Measurements from ENCODE around the gene KCNJ18. TPM values are rescaled to one million over a fixed set of nuclear protein-coding genes. Genes with fewer than 3 reads are reported as not detected.
"Not testable (repeated sequence)": the region's sequence is repeated elsewhere in the genome, so short reads cannot be mapped to it uniquely, and the experiment has no call there.

KCNJ18 gene
- total and polyA plus RNA-seq, 4 donors = not detected

- not testable (repeated sequence) for H3K9me3 ChIP-seq (ENCODE audit: control insufficient read depth in 4 of 4, insufficient read depth in 3 of 4, low read length in 3 of 4); H3K4me1 ChIP-seq (ENCODE audit: control insufficient read depth in 5 of 5, insufficient read depth in 5 of 5, low read length in 5 of 5); H3K27ac ChIP-seq (ENCODE audit: low read depth in 1 of 2, low read length in 1 of 2); H3K4me3 ChIP-seq; ATAC-seq (ENCODE audit: insufficient read depth, low FRiP score); DNase-seq; H3K9ac ChIP-seq (ENCODE audit: insufficient read depth in 1 of 2, low read length in 2 of 2); H3K27me3 ChIP-seq (ENCODE audit: control insufficient read depth in 3 of 3, insufficient read depth in 3 of 3, low read length in 2 of 3); H3K36me3 ChIP-seq (ENCODE audit: control insufficient read depth in 4 of 4, insufficient read depth in 4 of 4, low read length in 4 of 4)
- 65 to 71% methylated on average over 6 of the region's 6 CpGs for WGBS, 2 donors
These were observed 1.1 kb downstream of the KCNJ18 start for GRCh38 chr17:21693391-21693796.

- not testable (repeated sequence) for H3K27me3 ChIP-seq (ENCODE audit: control insufficient read depth in 3 of 3, insufficient read depth in 3 of 3, low read length in 2 of 3); H3K4me3 ChIP-seq; H3K9me3 ChIP-seq (ENCODE audit: control insufficient read depth in 4 of 4, insufficient read depth in 3 of 4, low read length in 3 of 4); ATAC-seq (ENCODE audit: insufficient read depth, low FRiP score); H3K36me3 ChIP-seq (ENCODE audit: control insufficient read depth in 4 of 4, insufficient read depth in 4 of 4, low read length in 4 of 4); H3K27ac ChIP-seq (ENCODE audit: low read depth in 1 of 2, low read length in 1 of 2); H3K4me1 ChIP-seq (ENCODE audit: control insufficient read depth in 5 of 5, insufficient read depth in 5 of 5, low read length in 5 of 5); H3K9ac ChIP-seq (ENCODE audit: insufficient read depth in 1 of 2, low read length in 2 of 2); DNase-seq
- 74 to 88% methylated on average over 3 of the region's 4 CpGs for WGBS, 2 donors
These were observed 1.6 kb downstream of the KCNJ18 start for GRCh38 chr17:21693937-21694336.

DNA sequence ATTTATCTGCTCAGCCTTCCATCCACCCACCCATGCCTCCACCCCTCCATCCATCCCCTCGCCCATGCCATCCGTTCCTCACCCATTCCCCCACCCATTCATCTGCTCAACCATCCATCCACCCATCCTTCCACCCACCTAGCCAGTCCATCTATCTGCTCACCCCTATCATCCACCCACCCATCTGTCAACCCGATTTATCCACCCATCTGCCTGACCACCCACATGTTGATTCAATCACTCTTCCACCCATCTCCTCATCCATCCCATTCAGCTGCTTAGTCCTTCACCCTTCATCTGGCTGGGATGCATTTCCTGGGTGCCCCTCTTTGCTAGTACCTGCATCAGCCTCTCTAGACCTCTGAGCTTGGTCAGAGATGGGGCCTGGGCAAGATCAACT is 3.9 kb downstream of the KCNJ18 start:
- not testable (repeated sequence) for H3K36me3 ChIP-seq (ENCODE audit: control insufficient read depth in 4 of 4, insufficient read depth in 4 of 4, low read length in 4 of 4); DNase-seq; ATAC-seq (ENCODE audit: insufficient read depth, low FRiP score); H3K9ac ChIP-seq (ENCODE audit: insufficient read depth in 1 of 2, low read length in 2 of 2); H3K4me3 ChIP-seq; H3K4me1 ChIP-seq (ENCODE audit: control insufficient read depth in 5 of 5, insufficient read depth in 5 of 5, low read length in 5 of 5); H3K27ac ChIP-seq (ENCODE audit: low read depth in 1 of 2, low read length in 1 of 2); H3K9me3 ChIP-seq (ENCODE audit: control insufficient read depth in 4 of 4, insufficient read depth in 3 of 4, low read length in 3 of 4); H3K27me3 ChIP-seq (ENCODE audit: control insufficient read depth in 3 of 3, insufficient read depth in 3 of 3, low read length in 2 of 3)
- WGBS, 2 donors = 87 to 93% methylated on average over 1 to 2 of the region's 3 CpGs

DNA sequence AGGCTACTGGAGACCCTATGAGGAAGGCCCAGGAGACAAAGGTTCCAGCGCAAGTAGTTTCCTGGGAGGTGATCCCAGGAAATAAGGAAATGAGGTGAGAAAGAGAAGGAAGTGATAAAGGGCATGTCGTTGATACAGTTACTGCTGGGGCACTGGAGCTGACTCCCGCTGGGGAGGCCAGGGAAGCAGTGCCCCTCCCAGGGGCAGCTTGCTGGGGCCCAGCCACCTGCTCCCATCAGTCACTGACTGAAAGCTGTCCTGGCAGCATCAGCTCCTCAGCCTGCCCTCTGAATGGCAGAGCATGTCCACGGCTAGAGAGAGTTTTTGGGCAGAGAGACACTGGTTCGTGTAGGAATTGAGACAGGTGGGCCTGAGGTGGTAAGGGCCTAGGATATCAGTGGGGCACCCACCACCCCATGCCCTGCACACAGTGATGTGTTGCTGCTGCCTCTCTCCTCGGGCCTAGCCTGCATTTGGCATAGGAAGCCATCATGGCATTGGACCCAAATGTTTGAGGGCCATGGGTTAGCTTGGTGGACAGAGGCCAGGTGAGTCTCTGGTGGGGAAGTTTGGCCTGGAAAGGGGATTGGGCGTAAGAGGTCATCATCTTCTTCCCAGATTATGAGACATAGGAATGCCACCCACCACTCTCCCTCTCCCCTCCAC is 4.7 kb downstream of the KCNJ18 start:
- not testable (repeated sequence) for H3K9me3 ChIP-seq (ENCODE audit: control insufficient read depth in 4 of 4, insufficient read depth in 3 of 4, low read length in 3 of 4); H3K27ac ChIP-seq (ENCODE audit: low read depth in 1 of 2, low read length in 1 of 2); H3K9ac ChIP-seq (ENCODE audit: insufficient read depth in 1 of 2, low read length in 2 of 2); H3K4me1 ChIP-seq (ENCODE audit: control insufficient read depth in 5 of 5, insufficient read depth in 5 of 5, low read length in 5 of 5); ATAC-seq (ENCODE audit: insufficient read depth, low FRiP score); DNase-seq; H3K27me3 ChIP-seq (ENCODE audit: control insufficient read depth in 3 of 3, insufficient read depth in 3 of 3, low read length in 2 of 3); H3K36me3 ChIP-seq (ENCODE audit: control insufficient read depth in 4 of 4, insufficient read depth in 4 of 4, low read length in 4 of 4); H3K4me3 ChIP-seq
- WGBS, 2 donors = 69 to 70% methylated on average over 6 to 7 of the region's 7 CpGs

GRCh38 chr17:21697508-21697860 is 5.2 kb downstream of the KCNJ18 start:
- H3K4me3 ChIP-seq; ATAC-seq (ENCODE audit: insufficient read depth, low FRiP score); H3K4me1 ChIP-seq (ENCODE audit: control insufficient read depth in 5 of 5, insufficient read depth in 5 of 5, low read length in 5 of 5); H3K9me3 ChIP-seq (ENCODE audit: control insufficient read depth in 4 of 4, insufficient read depth in 3 of 4, low read length in 3 of 4); H3K27ac ChIP-seq (ENCODE audit: low read depth in 1 of 2, low read length in 1 of 2); H3K36me3 ChIP-seq (ENCODE audit: control insufficient read depth in 4 of 4, insufficient read depth in 4 of 4, low read length in 4 of 4); H3K27me3 ChIP-seq (ENCODE audit: control insufficient read depth in 3 of 3, insufficient read depth in 3 of 3, low read length in 2 of 3); DNase-seq; H3K9ac ChIP-seq (ENCODE audit: insufficient read depth in 1 of 2, low read length in 2 of 2): not testable (repeated sequence)
- 24 to 46% methylated on average over 1 of the region's 1 CpG for WGBS, 2 donors

GRCh38 chr17:21698437-21699075 is 6.2 kb downstream of the KCNJ18 start:
- H3K4me3 ChIP-seq; H3K27ac ChIP-seq (ENCODE audit: low read depth in 1 of 2, low read length in 1 of 2); ATAC-seq (ENCODE audit: insufficient read depth, low FRiP score); H3K36me3 ChIP-seq (ENCODE audit: control insufficient read depth in 4 of 4, insufficient read depth in 4 of 4, low read length in 4 of 4); H3K4me1 ChIP-seq (ENCODE audit: control insufficient read depth in 5 of 5, insufficient read depth in 5 of 5, low read length in 5 of 5); H3K27me3 ChIP-seq (ENCODE audit: control insufficient read depth in 3 of 3, insufficient read depth in 3 of 3, low read length in 2 of 3); DNase-seq; H3K9ac ChIP-seq (ENCODE audit: insufficient read depth in 1 of 2, low read length in 2 of 2); H3K9me3 ChIP-seq (ENCODE audit: control insufficient read depth in 4 of 4, insufficient read depth in 3 of 4, low read length in 3 of 4): not testable (repeated sequence)
- 80 to 90% methylated on average over 17 to 20 of the region's 20 CpGs for WGBS, 2 donors

- H3K4me1 ChIP-seq (ENCODE audit: control insufficient read depth in 5 of 5, insufficient read depth in 5 of 5, low read length in 5 of 5); ATAC-seq (ENCODE audit: insufficient read depth, low FRiP score); H3K9ac ChIP-seq (ENCODE audit: insufficient read depth in 1 of 2, low read length in 2 of 2); H3K36me3 ChIP-seq (ENCODE audit: control insufficient read depth in 4 of 4, insufficient read depth in 4 of 4, low read length in 4 of 4); H3K9me3 ChIP-seq (ENCODE audit: control insufficient read depth in 4 of 4, insufficient read depth in 3 of 4, low read length in 3 of 4); DNase-seq; H3K4me3 ChIP-seq; H3K27me3 ChIP-seq (ENCODE audit: control insufficient read depth in 3 of 3, insufficient read depth in 3 of 3, low read length in 2 of 3); H3K27ac ChIP-seq (ENCODE audit: low read depth in 1 of 2, low read length in 1 of 2): not testable (repeated sequence)
- 73 to 81% methylated on average over 4 of the region's 4 CpGs for WGBS, 2 donors
These were observed 6.8 kb downstream of the KCNJ18 start for GRCh38 chr17:21699124-21699523.

DNA sequence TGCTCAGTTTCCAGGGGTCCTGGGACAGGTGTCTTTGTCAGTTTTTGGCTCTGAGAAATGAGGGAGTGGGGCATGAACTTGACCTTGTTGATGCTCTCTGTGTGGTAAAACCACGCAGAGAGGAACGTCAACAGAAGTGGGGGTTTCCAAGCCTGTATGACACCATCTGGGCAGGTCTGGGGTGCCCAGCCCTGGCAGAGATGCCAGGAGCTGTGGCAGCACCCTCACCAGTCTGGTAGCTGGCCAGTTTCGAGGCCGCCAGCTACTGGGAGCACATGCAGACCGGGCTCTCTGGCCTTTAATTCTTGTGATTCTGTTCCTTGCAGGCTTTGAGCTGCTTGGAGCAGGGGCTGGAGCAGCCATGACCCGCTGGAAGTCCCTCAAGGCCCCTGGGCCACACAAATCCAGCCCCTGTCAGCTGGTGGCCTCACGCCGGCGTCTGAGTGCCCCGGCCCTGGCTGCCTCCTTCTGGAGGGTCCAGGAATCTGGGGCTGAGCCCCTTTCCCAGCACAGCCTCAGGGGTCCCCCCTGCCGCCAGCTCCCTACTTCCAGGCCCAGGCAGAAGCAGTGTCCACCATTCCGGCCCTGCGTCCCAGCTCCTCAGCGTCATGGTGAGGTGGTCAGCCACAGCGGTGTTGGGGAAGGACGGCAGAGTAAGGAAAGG is 7.4 kb downstream of the KCNJ18 start:
- not testable (repeated sequence) for H3K9ac ChIP-seq (ENCODE audit: insufficient read depth in 1 of 2, low read length in 2 of 2); H3K36me3 ChIP-seq (ENCODE audit: control insufficient read depth in 4 of 4, insufficient read depth in 4 of 4, low read length in 4 of 4); H3K4me3 ChIP-seq; H3K27me3 ChIP-seq (ENCODE audit: control insufficient read depth in 3 of 3, insufficient read depth in 3 of 3, low read length in 2 of 3); H3K27ac ChIP-seq (ENCODE audit: low read depth in 1 of 2, low read length in 1 of 2); H3K9me3 ChIP-seq (ENCODE audit: control insufficient read depth in 4 of 4, insufficient read depth in 3 of 4, low read length in 3 of 4); DNase-seq; ATAC-seq (ENCODE audit: insufficient read depth, low FRiP score); H3K4me1 ChIP-seq (ENCODE audit: control insufficient read depth in 5 of 5, insufficient read depth in 5 of 5, low read length in 5 of 5)
- WGBS, 2 donors = 77 to 84% methylated on average over 15 to 16 of the region's 16 CpGs

Data from lung (tissue), 10 donors.